GM19438 (cell line): Measurements from ENCODE around the gene EIF5A2.
"Not testable (repeated sequence)": the region's sequence is repeated elsewhere in the genome, so short reads cannot be mapped to it uniquely, and the experiment has no call there.

ENCODE experiments used
- ATAC-seq: cut with Tn5 transposase; IDR thresholded peaks from one replicate; pipeline ENCODE4 v1.9.1; 2021; ENCODE audit warnings: low read depth; ENCODE audit not compliant: unreplicated experiment

The EIF5A2 gene

GRCh38 chr3:170908235-170909116 is at the start of gene EIF5A2:
EIF5A2 (minus strand) TSS chr3:170908637; CDS start chr3:170907806, 831 bp downstream.
- ATAC-seq, result peak; percentile 89

DNA sequence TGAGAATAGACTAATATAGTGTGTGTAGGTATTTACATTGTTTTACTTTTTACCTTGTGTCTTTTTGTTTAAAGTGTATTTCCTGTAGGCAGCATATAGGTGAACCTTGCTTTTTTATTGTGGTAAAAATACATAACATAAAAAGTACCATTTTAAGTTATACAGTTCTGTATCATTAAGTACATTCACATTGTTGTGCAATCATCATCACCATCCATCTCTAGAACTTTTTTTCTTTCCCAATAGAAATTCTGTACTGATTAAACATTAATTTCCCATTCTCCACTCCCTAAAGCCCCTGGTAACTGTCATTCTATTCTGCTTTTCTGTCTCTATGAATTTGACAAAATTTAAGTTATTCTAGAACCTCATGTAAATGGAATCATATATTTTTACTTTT is 48.2 kb upstream of the EIF5A2 start:
- no peak for ATAC-seq

- ATAC-seq, result no peak
Observed at GRCh38 chr3:170953736-170954135, 45.3 kb upstream of the EIF5A2 start.

GRCh38 chr3:170953229-170953628 is 44.8 kb upstream of the EIF5A2 start:
- ATAC-seq, result no peak

GRCh38 chr3:170949211-170949610 is 40.8 kb upstream of the EIF5A2 start:
- no peak for ATAC-seq

DNA sequence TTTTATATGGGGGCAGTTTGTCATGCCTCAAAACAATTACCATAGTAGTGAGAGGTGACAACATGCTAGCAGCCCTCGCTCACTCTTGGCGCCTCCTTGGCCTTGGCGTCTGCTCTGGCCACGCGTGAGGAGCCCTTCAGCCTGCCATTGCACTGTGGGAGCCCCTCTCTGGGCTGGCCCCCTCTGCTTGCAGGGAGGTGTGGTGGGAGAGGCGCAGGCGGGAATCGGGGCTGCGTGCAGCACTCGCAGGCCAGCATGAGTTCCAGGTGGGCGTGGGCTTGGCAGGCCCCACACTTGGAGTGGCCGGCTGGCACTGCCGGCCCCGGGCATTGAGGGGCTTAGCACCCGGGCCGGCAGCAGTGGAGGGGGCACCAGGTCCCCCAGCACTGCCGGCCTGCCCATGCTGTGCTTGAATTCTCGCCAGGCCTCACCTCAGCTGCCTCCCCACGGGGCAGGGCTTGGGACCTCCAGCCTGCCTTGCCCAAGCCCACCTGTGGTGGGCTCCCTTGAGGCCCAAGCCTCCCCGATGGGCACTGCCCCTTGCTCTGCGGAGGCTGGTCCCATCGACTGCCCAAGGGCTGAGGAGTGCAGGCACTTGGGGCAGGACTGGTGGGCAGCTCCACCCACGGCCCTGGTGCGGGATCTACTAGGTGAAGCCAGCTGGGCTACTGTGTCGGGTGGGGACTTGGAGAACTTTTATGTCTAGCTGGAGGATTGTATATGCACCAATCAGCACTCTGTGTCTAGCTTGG is 38.8 kb upstream of the EIF5A2 start:
- no peak for ATAC-seq

GRCh38 chr3:170942011-170942410 is 33.6 kb upstream of the EIF5A2 start:
- no peak for ATAC-seq

GRCh38 chr3:170941551-170941950 is 33.1 kb upstream of the EIF5A2 start:
- ATAC-seq, result no peak

DNA sequence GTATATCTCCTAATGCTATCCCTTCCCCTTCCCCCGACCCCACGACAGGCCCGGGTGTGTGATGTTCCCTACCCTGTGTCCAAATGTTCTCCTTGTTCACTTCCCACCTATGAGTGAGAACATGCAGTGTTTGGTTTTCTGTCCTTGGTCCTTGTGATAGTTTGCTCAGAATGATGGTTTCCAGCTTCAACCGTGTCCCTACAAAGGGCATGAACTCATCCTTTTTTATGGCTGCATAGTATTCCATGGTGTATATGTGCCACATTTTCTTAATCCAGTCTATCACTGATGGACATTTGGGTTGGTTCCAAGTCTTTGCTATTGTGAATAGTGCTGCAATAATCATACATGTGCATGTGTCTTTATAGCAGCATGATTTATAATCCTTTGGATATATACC is 24.6 kb upstream of the EIF5A2 start:
- not testable (repeated sequence) for ATAC-seq

DNA sequence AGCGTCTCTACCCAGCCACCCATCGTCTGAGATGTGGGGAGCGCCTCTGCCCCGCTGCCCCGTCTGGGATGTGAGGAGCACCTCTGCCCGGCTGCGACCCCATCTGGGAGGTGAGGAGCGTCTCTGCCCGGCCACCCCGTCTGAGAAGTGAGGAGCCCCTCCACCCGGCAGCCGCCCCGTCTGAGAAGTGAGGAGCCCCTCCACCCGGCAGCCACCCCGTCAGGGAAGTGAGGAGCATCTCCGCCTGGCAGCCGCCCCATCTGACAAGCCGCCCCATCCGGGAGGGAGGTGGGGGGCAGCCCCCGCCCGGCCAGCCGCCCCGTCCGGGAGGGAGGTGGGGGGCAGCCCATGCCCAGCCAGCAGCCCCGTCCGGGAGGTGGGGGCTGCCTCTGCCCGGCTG is 15.1 kb upstream of the EIF5A2 start:
- ATAC-seq, result not testable (repeated sequence)

DNA sequence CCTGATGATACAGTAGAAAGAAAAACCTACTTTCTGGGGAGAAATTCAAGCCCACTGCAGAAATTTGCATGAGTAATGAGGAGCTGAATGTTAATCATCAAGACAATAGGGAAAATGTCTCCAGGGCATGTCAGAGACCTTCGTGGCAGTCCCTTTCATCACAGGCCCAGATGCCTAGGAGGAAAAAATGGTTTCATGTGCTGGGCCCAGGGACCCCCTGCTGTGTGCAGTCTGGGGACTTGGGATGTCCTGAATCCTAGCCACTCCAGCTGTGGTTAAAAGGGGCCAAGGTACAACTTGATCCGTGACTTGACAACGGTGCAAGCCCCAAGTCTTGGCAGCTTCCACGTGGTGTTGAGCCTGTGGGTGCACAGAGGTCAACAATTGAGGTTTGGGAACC is 10.3 kb upstream of the EIF5A2 start:
- no peak for ATAC-seq

- ATAC-seq, result no peak
Observed at GRCh38 chr3:170914690-170915089, 6.3 kb upstream of the EIF5A2 start.

DNA sequence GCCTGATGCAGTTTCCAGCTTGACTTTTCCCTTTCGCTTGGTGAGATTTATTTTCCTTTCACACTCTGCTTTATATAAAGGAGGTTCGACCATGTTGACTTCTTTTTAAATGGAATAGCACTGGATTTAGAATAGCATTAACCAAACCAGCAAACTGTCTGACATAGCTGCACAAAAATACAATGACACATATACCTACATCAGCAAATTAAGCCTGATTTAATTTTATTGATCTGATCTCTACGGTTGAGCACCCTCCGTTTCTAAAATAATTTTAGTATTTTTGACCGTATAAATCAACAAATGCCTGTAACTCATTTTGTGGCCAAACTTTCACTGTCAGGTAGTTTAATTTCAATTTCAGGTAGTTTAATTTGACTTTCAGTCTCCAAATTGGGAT is 5.8 kb upstream of the EIF5A2 start:
- no peak for ATAC-seq

- no peak for ATAC-seq
Observed at GRCh38 chr3:170911051-170911450, 2.6 kb upstream of the EIF5A2 start.

GRCh38 chr3:170910542-170910941 is 2.1 kb upstream of the EIF5A2 start:
- no peak for ATAC-seq

GRCh38 chr3:170909129-170909903 is 879 bp upstream of the EIF5A2 start:
- ATAC-seq, result no peak

DNA sequence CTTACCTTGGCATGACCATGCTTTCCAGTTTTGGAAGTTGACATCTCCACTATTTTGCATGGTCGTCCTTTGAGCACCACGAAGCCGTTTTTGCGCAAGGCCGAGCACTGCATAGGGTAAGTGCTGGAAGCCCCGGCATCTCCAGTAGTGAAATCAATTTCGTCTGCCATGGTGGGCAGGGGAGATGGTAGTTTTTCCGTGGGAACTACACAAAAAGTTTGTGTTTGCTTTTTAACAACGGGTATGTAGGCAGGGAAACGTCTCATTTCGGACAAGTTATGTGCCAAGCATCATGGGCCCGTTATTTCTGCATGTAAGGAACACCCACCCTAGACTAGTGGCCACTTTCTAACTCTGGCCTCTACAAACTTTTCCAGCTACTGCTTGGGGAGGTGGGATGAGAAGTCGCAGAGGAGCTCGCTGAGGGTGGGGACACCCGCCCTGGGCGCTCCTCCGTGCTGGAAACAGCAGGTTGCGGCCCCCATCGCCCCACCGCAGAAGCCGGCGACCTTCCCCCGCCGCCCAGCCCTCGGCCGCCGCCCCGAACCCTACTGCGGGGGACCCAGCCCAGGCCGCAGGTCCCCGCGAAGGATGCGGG is 701 bp downstream of the EIF5A2 start:
- no peak for ATAC-seq

DNA sequence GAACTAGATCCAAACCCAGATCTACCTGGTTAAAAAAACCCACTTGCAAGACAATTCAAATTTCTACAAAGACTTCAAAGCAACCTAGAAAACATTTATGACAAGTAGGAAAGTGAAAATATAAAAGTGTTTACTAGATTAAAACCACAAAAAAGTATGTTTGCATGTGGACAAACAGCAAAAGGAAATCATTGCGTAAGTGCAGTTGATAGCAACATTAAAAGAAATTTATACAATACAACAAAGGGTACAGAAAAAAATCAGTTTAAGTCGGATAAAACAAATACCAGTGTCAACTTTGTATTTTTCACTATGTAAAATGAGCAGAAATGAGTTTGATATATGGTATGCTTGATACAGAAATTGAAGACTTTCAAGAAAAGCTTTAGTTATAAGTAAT is 2.6 kb downstream of the EIF5A2 start:
- ATAC-seq, result no peak

DNA sequence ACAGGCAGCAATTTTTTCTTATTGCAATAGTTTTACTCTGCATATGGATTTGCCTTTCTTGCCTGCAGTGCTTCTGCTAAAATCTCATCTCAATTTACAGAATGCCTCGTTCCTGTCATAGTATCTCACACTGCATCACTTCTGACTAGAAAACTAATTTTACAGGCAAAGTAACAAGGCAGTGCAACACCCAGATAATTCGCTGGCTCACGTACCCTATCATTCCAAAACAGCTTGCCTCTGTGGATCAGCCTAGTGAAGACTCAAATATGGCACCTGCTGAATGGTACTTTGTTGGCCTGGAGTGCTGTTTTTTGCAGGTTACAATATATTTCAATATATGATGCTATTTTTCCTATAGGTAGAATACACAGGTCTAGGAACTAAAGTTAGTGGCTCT is 5.3 kb downstream of the EIF5A2 start:
- ATAC-seq, result no peak

- ATAC-seq, result no peak
Observed at GRCh38 chr3:170899455-170899854, 9.0 kb downstream of the EIF5A2 start.

- no peak for ATAC-seq
Observed at GRCh38 chr3:170897978-170898377, 10.5 kb downstream of the EIF5A2 start.
